ENCODE results near the gene TMEM273. TPM values are rescaled to one million over a fixed set of nuclear protein-coding genes. Genes with fewer than 3 reads are reported as not detected.

TMEM273 gene
- total and polyA plus RNA-seq, 10 of the 15 experiments (the other 5 are each of a cell fraction or from before 2014, with no cell fraction given), result 10.3 to 46.3 (median 26.4) TPM

DNA sequence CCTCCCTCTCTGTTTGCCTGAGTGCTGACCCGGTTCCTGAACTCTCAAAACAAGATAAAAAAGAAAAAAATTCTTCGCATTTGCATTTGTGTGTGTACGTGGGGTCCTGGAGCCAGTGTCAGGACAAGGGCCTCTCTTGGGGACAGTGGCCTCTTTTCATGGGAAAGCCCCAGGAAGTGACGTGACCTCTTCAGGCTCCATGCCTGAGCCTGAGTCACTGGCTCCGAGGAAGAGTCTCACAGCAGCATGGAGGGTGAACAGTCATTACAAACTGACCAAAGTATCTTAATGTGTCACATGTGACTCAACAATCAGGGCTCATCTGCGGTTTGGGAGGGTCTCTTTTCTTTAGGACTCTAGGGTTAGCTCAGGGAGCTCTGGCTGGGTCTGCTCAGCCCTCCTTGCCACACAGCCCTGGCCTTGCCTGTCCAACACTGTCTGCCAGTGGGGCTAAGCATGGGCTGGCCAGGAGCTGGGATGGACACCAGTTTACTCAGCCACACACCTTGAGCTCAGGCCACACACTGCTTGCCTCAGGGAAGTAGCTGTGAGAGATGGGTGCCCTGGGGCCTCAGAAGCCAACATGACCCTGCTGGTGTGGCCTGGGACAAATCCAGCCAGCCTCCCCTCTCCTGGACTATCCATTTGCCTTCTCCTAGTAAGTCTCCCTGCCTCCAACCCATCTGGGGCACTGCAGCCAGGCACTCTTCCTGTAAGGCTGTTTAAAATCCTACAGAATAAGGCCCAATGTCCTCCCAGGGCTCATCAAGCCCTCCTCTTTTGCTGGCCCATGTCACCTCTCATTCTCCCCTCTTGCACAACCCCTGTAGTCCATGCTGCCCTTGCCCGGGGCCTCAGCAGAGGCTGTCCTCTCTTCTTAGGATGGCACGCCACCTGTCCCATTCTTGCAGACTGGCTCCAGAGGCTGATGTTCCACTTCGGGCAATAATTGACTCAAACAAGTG is 10.5 kb downstream of the TMEM273 start (continued):
- no peak for TF ChIP-seq NRF1 (conservative IDR thresholded peaks at IDR 0.05; ENCODE audit: low read depth, low read length)
- no peak for TF ChIP-seq SMAD1 (IDR thresholded peaks at IDR 0.05; ENCODE audit: low read depth, partially characterized antibody)
- TF ChIP-seq RUNX3 (IDR thresholded peaks at IDR 0.05; ENCODE audit: low read length), result peak; percentile 95
- TF ChIP-seq ESRRA (IDR thresholded peaks at IDR 0.05; ENCODE audit: low read length), result no peak
- TF ChIP-seq CBX5 (IDR thresholded peaks at IDR 0.05; ENCODE audit: low read depth), result 0 out of 2 replicates have a peak, but pooled peaks have one; percentile 26
- peak; percentile 76 for TF ChIP-seq GABPA (IDR thresholded peaks at IDR 0.05; ENCODE audit: low read depth)
- no peak for TF ChIP-seq SMAD5 (IDR thresholded peaks at IDR 0.05; ENCODE audit: low read depth)
- peak; percentile 72 for TF ChIP-seq MEF2B (IDR thresholded peaks at IDR 0.05; ENCODE audit: partially characterized antibody, poor library complexity, severe bottlenecking)
- TF ChIP-seq JUND (IDR thresholded peaks at IDR 0.05; ENCODE audit: low read depth, low read length), result 0 out of 2 replicates have a peak, but pooled peaks have one; percentile 39
- TF ChIP-seq SIN3A (IDR thresholded peaks at IDR 0.05; ENCODE audit: low read depth, low read length), result no peak
- no peak for TF ChIP-seq KLF5 (IDR thresholded peaks at IDR 0.05; ENCODE audit: partially characterized antibody)
- TF ChIP-seq SMARCA5 (IDR thresholded peaks at IDR 0.05), result no peak
- TF ChIP-seq PML (IDR thresholded peaks at IDR 0.05; ENCODE audit: low read length), result no peak
- no peak for TF ChIP-seq NR2C1 (IDR thresholded peaks at IDR 0.05)
- TF ChIP-seq SUZ12 (IDR thresholded peaks at IDR 0.05; ENCODE audit: unreplicated experiment), result no peak
- TF ChIP-seq, protein P1, sequence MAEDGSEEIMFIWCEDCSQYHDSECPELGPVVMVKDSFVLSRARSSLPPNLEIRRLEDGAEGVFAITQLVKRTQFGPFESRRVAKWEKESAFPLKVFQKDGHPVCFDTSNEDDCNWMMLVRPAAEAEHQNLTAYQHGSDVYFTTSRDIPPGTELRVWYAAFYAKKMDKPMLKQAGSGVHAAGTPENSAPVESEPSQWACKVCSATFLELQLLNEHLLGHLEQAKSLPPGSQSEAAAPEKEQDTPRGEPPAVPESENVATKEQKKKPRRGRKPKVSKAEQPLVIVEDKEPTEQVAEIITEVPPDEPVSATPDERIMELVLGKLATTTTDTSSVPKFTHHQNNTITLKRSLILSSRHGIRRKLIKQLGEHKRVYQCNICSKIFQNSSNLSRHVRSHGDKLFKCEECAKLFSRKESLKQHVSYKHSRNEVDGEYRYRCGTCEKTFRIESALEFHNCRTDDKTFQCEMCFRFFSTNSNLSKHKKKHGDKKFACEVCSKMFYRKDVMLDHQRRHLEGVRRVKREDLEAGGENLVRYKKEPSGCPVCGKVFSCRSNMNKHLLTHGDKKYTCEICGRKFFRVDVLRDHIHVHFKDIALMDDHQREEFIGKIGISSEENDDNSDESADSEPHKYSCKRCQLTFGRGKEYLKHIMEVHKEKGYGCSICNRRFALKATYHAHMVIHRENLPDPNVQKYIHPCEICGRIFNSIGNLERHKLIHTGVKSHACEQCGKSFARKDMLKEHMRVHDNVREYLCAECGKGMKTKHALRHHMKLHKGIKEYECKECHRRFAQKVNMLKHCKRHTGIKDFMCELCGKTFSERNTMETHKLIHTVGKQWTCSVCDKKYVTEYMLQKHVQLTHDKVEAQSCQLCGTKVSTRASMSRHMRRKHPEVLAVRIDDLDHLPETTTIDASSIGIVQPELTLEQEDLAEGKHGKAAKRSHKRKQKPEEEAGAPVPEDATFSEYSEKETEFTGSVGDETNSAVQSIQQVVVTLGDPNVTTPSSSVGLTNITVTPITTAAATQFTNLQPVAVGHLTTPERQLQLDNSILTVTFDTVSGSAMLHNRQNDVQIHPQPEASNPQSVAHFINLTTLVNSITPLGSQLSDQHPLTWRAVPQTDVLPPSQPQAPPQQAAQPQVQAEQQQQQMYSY (CRISPR knock-in tag; IDR thresholded peaks at IDR 0.05), result no peak
- TF ChIP-seq, protein P2, sequence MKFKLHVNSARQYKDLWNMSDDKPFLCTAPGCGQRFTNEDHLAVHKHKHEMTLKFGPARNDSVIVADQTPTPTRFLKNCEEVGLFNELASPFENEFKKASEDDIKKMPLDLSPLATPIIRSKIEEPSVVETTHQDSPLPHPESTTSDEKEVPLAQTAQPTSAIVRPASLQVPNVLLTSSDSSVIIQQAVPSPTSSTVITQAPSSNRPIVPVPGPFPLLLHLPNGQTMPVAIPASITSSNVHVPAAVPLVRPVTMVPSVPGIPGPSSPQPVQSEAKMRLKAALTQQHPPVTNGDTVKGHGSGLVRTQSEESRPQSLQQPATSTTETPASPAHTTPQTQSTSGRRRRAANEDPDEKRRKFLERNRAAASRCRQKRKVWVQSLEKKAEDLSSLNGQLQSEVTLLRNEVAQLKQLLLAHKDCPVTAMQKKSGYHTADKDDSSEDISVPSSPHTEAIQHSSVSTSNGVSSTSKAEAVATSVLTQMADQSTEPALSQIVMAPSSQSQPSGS (IDR thresholded peaks at IDR 0.05; ENCODE audit: low read length), result peak; percentile 91
- TF ChIP-seq MXI1 (IDR thresholded peaks at IDR 0.05; ENCODE audit: low read depth, low read length), result no peak; the same call in 1 of the 2 replicates
- peak; percentile 94 for TF ChIP-seq ATF7 (IDR thresholded peaks at IDR 0.05; ENCODE audit: low read depth)
- TF ChIP-seq SREBF2 (IDR thresholded peaks at IDR 0.05; ENCODE audit: low read length), result no peak
- TF ChIP-seq MTA2 (IDR thresholded peaks at IDR 0.05; ENCODE audit: low read depth), result peak; percentile 65
- 0 out of 2 replicates have a peak, but pooled peaks have one; percentile 2 for TF ChIP-seq TCF12 (IDR thresholded peaks at IDR 0.05; ENCODE audit: low read depth, low read length)
- peak; percentile 84 for TF ChIP-seq DPF2 (IDR thresholded peaks at IDR 0.05)
- TF ChIP-seq, protein P3, sequence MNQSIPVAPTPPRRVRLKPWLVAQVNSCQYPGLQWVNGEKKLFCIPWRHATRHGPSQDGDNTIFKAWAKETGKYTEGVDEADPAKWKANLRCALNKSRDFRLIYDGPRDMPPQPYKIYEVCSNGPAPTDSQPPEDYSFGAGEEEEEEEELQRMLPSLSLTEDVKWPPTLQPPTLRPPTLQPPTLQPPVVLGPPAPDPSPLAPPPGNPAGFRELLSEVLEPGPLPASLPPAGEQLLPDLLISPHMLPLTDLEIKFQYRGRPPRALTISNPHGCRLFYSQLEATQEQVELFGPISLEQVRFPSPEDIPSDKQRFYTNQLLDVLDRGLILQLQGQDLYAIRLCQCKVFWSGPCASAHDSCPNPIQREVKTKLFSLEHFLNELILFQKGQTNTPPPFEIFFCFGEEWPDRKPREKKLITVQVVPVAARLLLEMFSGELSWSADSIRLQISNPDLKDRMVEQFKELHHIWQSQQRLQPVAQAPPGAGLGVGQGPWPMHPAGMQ (IDR thresholded peaks at IDR 0.05; ENCODE audit: borderline replicate concordance), result no peak
- peak; percentile 84; the same call in 1 of the 2 replicates for TF ChIP-seq ZBED1 (IDR thresholded peaks at IDR 0.05; ENCODE audit: borderline replicate concordance)
- no peak; the same call in 1 of the 2 replicates for TF ChIP-seq FOXM1 (IDR thresholded peaks at IDR 0.05; ENCODE audit: low read depth, low read length)

Measured in GM12878 (cell line).